NT2/D1 (cell line): ENCODE measurements around the gene CCND3.

Source experiments
- SUZ12 ChIP-seq: IDR thresholded peaks from 2 replicates; pipeline ENCODE4 v1.6.1; 2011; ENCODE audit not compliant: insufficient read length, insufficient read depth; ENCODE audit errors: extremely low read depth
- YY1 ChIP-seq: IDR thresholded peaks from 2 replicates; pipeline ENCODE4 v1.6.1; 2011; ENCODE audit not compliant: insufficient read length, insufficient read depth
- ZNF274 ChIP-seq: IDR thresholded peaks from 2 replicates; pipeline ENCODE4 v1.6.1; 2011; ENCODE audit warnings: mild to moderate bottlenecking, low read depth, low read length

DNA sequence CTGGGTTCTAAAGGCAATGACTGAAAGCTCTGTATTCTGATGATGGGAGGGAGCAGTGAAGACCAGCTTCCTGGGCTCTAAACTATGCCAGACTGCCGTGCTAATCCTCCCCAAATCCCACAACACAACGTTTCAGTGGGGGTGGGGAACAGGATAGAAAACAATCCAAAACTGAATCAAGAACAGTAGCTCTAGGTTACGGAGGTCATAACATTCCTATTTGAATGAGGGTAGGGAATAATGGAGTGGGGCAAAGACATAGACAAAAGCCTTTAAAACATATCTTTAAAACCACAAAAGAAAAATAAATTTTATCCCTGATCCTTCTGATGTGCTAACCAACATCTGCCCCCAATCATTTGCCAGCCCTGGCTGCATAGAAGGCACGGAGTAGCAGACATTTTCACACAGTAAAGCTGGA is 54.3 kb downstream of the CCND3 start:
- no peak for TF ChIP-seq ZNF274
- TF ChIP-seq SUZ12: no peak
- TF ChIP-seq YY1: no peak
